A673 (cell line): ENCODE data around the gene TRABD2A. TPM values are rescaled to one million over a fixed set of nuclear protein-coding genes. Genes with fewer than 3 reads are reported as not detected.
"Not testable (repeated sequence)": the region's sequence is repeated elsewhere in the genome, so short reads cannot be mapped to it uniquely, and the experiment has no call there.

Experiments
- BruUV-seq: library from RNA; stranded (reverse); fragments of 400-500 nt; replicated peaks from 2 replicates; lab custom pipeline; 2021; lab: Mats Ljungman, UMichigan
- CTCF ChIA-PET: fragments of 300-600 bp; sonication (Branson Sonifier 250); formaldehyde crosslinking; loops from one replicate; lab custom pipeline; 2022; ENCODE audit warnings: antibody characterized with exemption; lab: Charles Lee
- POLR2A ChIA-PET: fragments of 300-600 bp; sonication (Branson Sonifier 250); formaldehyde crosslinking; loops from one replicate; lab custom pipeline; 2022; ENCODE audit warnings: antibody characterized with exemption; ENCODE audit not compliant: low non-redundant PET; lab: Charles Lee
- DNase-seq: peaks from one replicate; pipeline ENCODE4 v3.0.0-alpha.2; 2015; ENCODE audit warnings: low spot score
- H3K27ac ChIP-seq: fragments of 200-600 bp; sonication (generic); 2 replicates; pipeline ENCODE4 v1.5.1; 2016; ENCODE audit warnings: mixed run types, low read depth, mild to moderate bottlenecking, mixed read lengths, antibody characterized with exemption, low read length; ENCODE audit not compliant: poor library complexity, severe bottlenecking
- H3K27me3 ChIP-seq: fragments of 200-600 bp; sonication (generic); replicated peaks from 2 replicates; pipeline ENCODE4 v1.6.1; 2017; ENCODE audit warnings: mixed run types, low read depth, mild to moderate bottlenecking, mixed read lengths, antibody characterized with exemption, low read length; ENCODE audit not compliant: insufficient read depth, poor library complexity
- H3K36me3 ChIP-seq: fragments of 200-600 bp; sonication (generic); 2 replicates; pipeline ENCODE4 v1.6.1; 2016; ENCODE audit warnings: mixed run types, mild to moderate bottlenecking, mixed read lengths, antibody characterized with exemption, low read length; ENCODE audit not compliant: insufficient read depth, poor library complexity, severe bottlenecking
- H3K4me1 ChIP-seq: fragments of 200-600 bp; sonication (generic); 2 replicates; pipeline ENCODE4 v1.6.1; 2017; ENCODE audit warnings: mixed run types, mild to moderate bottlenecking, mixed read lengths, antibody characterized with exemption, low read length; ENCODE audit not compliant: insufficient read depth, poor library complexity, severe bottlenecking
- H3K4me3 ChIP-seq: fragments of 200-600 bp; sonication (generic); 2 replicates; pipeline ENCODE4 v1.5.1; 2016; ENCODE audit warnings: low read depth, mixed run types, mild to moderate bottlenecking, mixed read lengths, low read length; ENCODE audit not compliant: poor library complexity, severe bottlenecking
- H3K9me3 ChIP-seq: fragments of 200-600 bp; sonication (generic); 2 replicates; pipeline ENCODE4 v1.6.1; 2016; ENCODE audit warnings: mixed run types, low read depth, mild to moderate bottlenecking, mixed read lengths, antibody characterized with exemption, low read length; ENCODE audit not compliant: poor library complexity, severe bottlenecking
- CTCF ChIP-seq: fragments of 300-800, 200-600 bp; sonication (generic); conservative IDR thresholded peaks from 2 replicates; pipeline ENCODE4 v1.5.1; 2017; ENCODE audit warnings: low read depth, mild to moderate bottlenecking, antibody characterized with exemption, low read length, moderate library complexity, mixed read lengths
- EZH2 ChIP-seq: fragments of 200-600 bp; sonication (generic); IDR thresholded peaks from 2 replicates; pipeline ENCODE4 v1.6.1; 2017; ENCODE audit warnings: borderline replicate concordance, low read depth, mild to moderate bottlenecking, mixed read lengths, antibody characterized with exemption, low read length; ENCODE audit not compliant: poor library complexity, severe bottlenecking
- intact Hi-C: fragments of 100-400 bp; cut with micrococcal nuclease; formaldehyde crosslinking; loops from one replicate; pipeline ENCODE4 v1.10.0; 2022; ENCODE audit not compliant: unreplicated experiment
- total RNA-seq: library from RNA; stranded (reverse); gene quantifications from 2 replicates; pipeline ENCODE4 v1.2.3, GENCODE V29; 2021

TRABD2A gene
- total RNA-seq, 1 experiment from 2014 or later: 0.67 TPM

DNA sequence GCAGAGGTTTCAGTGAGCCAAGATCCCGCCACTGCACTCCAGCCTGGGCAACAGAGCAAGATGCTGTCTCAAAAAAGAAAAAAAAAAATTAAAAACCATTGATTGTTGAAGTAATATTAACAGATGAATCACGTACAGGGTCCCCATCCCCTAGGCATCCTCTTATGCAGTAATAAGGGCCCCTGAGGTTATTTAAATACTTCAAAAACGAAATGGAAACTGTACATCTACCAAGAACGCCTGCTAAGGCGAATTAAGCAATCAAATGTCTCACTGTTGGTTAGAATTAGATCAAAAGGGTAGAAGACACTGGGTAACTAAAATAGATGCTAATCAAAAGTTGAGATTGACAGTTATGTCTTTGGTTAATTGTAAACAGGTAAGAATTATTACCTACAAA, 7.5 kb downstream of the TRABD2A start:
- no peak for TF ChIP-seq EZH2
- no peak for TF ChIP-seq CTCF
- no TSS peak for BruUV-seq
- Histone ChIP-seq H3K27me3 (peaks cover 41% of the 10 kb centered on the region), H3K36me3 (no peaks in the 10 kb centered on the region), H3K4me1 (no peaks in the 10 kb centered on the region), H3K27ac (no peak overlapping the region), H3K4me3 (no peak overlapping the region), H3K9me3 (no peaks in the 10 kb centered on the region)
- CTCF ChIA-PET: no interaction called here
- POLR2A ChIA-PET: no interaction called here
- intact Hi-C loops: no loop called here
- no peak for DNase-seq

DNA sequence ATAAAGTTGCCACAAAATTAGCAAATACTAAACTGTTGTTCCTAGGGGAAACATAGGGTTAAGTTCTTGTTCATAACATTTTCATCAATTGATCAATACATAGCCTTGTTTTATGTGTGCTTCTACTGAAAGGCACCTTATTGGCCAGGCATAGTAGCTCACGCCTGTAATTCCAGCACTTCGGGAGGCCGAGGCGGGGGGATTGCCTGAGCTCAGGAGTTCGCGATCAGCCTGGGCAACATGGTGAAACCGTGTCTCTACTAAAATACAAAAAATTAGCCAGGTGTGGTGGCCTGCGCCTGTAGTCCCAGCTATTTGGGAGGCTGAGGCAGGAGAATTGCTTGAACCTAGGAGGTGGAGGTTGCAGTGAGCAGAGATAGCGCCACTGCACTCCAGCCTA, 8.2 kb downstream of the TRABD2A start:
- H3K36me3 ChIP-seq, BruUV-seq, DNase-seq, H3K4me3 ChIP-seq, POLR2A ChIA-PET, CTCF ChIA-PET, intact Hi-C loops, H3K9me3 ChIP-seq, H3K27ac ChIP-seq, H3K4me1 ChIP-seq: not testable (repeated sequence)
- H3K27me3 ChIP-seq: peaks cover 35% of the 10 kb centered on the region

- no peaks in the 10 kb centered on the region for H3K36me3 ChIP-seq
- BruUV-seq: no TSS peak
- CTCF ChIA-PET: no interaction called here
Measured at GRCh38 chr2:84870306-84870705, 10.6 kb downstream of the TRABD2A start.

DNA sequence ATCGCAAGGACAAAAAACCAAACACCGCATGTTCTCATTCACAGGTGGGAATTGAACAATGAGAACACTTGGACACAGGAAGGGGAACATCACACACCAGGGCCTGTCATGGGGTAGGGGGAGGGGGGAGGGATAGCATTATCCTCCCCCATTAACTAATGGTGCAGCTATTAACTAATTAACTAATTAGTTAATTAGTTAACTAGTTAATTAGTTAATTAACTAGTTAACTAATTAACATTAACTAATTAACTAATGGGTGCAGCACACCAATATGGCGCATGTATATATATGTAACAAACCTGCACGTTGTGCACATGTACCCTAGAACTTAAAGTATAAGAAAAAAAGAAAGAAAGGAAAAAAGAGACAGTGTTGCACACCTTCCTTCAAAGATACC, 12.6 kb downstream of the TRABD2A start:
- H3K27ac ChIP-seq, POLR2A ChIA-PET, BruUV-seq, H3K4me1 ChIP-seq, H3K9me3 ChIP-seq, H3K4me3 ChIP-seq, CTCF ChIA-PET, H3K36me3 ChIP-seq, intact Hi-C loops, DNase-seq: not testable (repeated sequence)
- H3K27me3 ChIP-seq: peaks cover 22% of the 10 kb centered on the region

More at GRCh38 chr2:84870306-84870705, 10.6 kb downstream of the TRABD2A start:
- intact Hi-C loops: no loop called here
- H3K4me3 ChIP-seq: no peak overlapping the region
- POLR2A ChIA-PET: no interaction called here
- H3K27me3 ChIP-seq: peaks cover 29% of the 10 kb centered on the region
- H3K27ac ChIP-seq: no peak overlapping the region
- DNase-seq: no peak
- no peak for TF ChIP-seq CTCF
- TF ChIP-seq EZH2: no peak
- H3K4me1 ChIP-seq: no peaks in the 10 kb centered on the region
- H3K9me3 ChIP-seq: no peaks in the 10 kb centered on the region
